ENCODE data around the gene LDLRAD4.

DNA sequence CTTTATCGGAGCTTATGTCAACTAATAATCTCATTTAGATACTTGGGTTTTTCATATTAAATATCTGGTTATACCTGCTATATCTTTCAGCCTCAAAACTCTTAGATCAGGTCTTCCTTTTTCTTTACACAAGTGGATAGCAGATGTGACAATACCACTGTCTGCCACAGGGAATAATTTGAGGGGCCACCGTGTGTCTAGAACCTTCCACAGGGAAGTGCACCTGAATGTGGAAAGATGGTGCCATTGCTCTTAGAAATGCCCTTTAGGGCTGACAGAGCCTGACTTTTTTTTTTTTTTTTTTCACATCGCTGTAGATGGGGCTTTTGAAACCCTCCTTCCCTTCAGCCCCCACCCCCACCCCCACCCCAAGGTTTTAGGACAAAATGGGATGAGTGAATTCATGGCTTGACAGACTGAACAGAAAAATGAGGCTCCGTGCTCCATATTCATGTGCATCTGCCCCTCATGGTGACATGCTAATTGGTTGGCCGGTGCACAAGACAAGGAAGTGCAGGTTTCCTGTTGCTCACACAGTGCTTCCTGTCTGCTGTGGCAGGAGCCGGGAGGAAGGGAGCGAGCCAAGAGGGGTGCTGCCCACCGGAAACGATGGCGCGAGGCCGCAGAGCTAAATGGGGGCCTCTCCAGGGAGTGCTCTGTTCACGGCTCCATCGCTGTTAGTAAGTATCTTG is 246.0 kb downstream of the LDLRAD4 start:
- peak; percentile 34 to 36 for TF ChIP-seq POLR2AphosphoS5 (IDR thresholded peaks at IDR 0.05)
- TF ChIP-seq, protein P1, sequence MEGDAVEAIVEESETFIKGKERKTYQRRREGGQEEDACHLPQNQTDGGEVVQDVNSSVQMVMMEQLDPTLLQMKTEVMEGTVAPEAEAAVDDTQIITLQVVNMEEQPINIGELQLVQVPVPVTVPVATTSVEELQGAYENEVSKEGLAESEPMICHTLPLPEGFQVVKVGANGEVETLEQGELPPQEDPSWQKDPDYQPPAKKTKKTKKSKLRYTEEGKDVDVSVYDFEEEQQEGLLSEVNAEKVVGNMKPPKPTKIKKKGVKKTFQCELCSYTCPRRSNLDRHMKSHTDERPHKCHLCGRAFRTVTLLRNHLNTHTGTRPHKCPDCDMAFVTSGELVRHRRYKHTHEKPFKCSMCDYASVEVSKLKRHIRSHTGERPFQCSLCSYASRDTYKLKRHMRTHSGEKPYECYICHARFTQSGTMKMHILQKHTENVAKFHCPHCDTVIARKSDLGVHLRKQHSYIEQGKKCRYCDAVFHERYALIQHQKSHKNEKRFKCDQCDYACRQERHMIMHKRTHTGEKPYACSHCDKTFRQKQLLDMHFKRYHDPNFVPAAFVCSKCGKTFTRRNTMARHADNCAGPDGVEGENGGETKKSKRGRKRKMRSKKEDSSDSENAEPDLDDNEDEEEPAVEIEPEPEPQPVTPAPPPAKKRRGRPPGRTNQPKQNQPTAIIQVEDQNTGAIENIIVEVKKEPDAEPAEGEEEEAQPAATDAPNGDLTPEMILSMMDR (IDR thresholded peaks at IDR 0.05) = no peak
- TF ChIP-seq POLR2A (IDR thresholded peaks at IDR 0.05; ENCODE audit: low read depth) = no peak
- no peak for TF ChIP-seq EP300 (IDR thresholded peaks at IDR 0.05)
